SK-N-SH treated with all-trans-retinoic acid at 6 μM for 48 hours (cell line): ENCODE data around the gene TBX1.

Source experiments
- ATAC-seq: fragments of 200-7000 bp; cut with Tn5 transposase; 3 replicates; pipeline ENCODE4 v1.9.1; 2020; ENCODE audit warnings: mild to moderate bottlenecking, moderate library complexity
- ARNTL ChIP-seq: fragments of 450-650 bp; formaldehyde crosslinking; IDR thresholded peaks from 2 replicates; pipeline ENCODE4 v1.5.0; 2020; ENCODE audit warnings: low read depth, mild to moderate bottlenecking, moderate library complexity, borderline replicate concordance
- BACH2 ChIP-seq: fragments of 250-450 bp; sonication (Bioruptor Pico); IDR thresholded peaks from 2 replicates; pipeline ENCODE4 v1.9.0; 2021; ENCODE audit warnings: mild to moderate bottlenecking, borderline replicate concordance
- CSDC2 ChIP-seq: fragments of 250-450 bp; sonication (Bioruptor Pico); IDR thresholded peaks from 2 replicates; pipeline ENCODE4 v1.5.0; 2020; ENCODE audit warnings: mild to moderate bottlenecking, moderate library complexity
- ESRRG ChIP-seq: fragments of 250-450 bp; sonication (Bioruptor Pico); IDR thresholded peaks from 2 replicates; pipeline ENCODE4 v1.6.1; 2021; ENCODE audit warnings: mild to moderate bottlenecking
- GLIS3 ChIP-seq: fragments of 250-450 bp; sonication (Bioruptor Pico); IDR thresholded peaks from 2 replicates; pipeline ENCODE4 v1.5.0; 2020; ENCODE audit warnings: mild to moderate bottlenecking, moderate library complexity
- ISL1 ChIP-seq: fragments of 250-450 bp; sonication (Bioruptor Pico); IDR thresholded peaks from 2 replicates; pipeline ENCODE4 v2.1.2; 2022; ENCODE audit warnings: mild to moderate bottlenecking, moderate library complexity
- OSR1 ChIP-seq: fragments of 250-450 bp; sonication (Bioruptor Pico); IDR thresholded peaks from 2 replicates; pipeline ENCODE4 v1.8.0; 2022; ENCODE audit warnings: moderate library complexity, mild to moderate bottlenecking, inconsistent platforms
- RARB ChIP-seq: fragments of 250-450 bp; sonication (Bioruptor Pico); IDR thresholded peaks from 2 replicates; pipeline ENCODE4 v1.8.0; 2021; ENCODE audit warnings: mild to moderate bottlenecking, moderate library complexity
- SNAI2 ChIP-seq: fragments of 250-450 bp; sonication (Bioruptor Pico); IDR thresholded peaks from 2 replicates; pipeline ENCODE4 v1.5.0; 2020; ENCODE audit warnings: mild to moderate bottlenecking, moderate library complexity
- TOX ChIP-seq: fragments of 250-450 bp; sonication (Bioruptor Pico); IDR thresholded peaks from 2 replicates; pipeline ENCODE4 v1.8.0; 2021; ENCODE audit warnings: mild to moderate bottlenecking, moderate library complexity, borderline replicate concordance
- ZC3H10 ChIP-seq: fragments of 250-450 bp; sonication (Bioruptor Pico); IDR thresholded peaks from 2 replicates; pipeline ENCODE4 v1.5.1; 2021; ENCODE audit warnings: mild to moderate bottlenecking, moderate library complexity
- ZFP3 ChIP-seq: fragments of 250-450 bp; sonication (Bioruptor Pico); IDR thresholded peaks from 2 replicates; pipeline ENCODE4 v1.5.0; 2020; ENCODE audit warnings: mild to moderate bottlenecking, moderate library complexity
- ZFP30 ChIP-seq: fragments of 450-650 bp; formaldehyde crosslinking; IDR thresholded peaks from 2 replicates; pipeline ENCODE4 v1.5.0; 2022; ENCODE audit warnings: mild to moderate bottlenecking, moderate library complexity
- ZNF565 ChIP-seq: fragments of 450-650 bp; formaldehyde crosslinking; conservative IDR thresholded peaks from 2 replicates; pipeline ENCODE4 v1.5.0; 2020; ENCODE audit warnings: low read depth, mild to moderate bottlenecking, moderate library complexity
- ZNF70 ChIP-seq: fragments of 450-650 bp; formaldehyde crosslinking; IDR thresholded peaks from 2 replicates; pipeline ENCODE4 v1.5.0; 2020; ENCODE audit warnings: mild to moderate bottlenecking, moderate library complexity
- ZNF8 ChIP-seq: fragments of 450-650 bp; formaldehyde crosslinking; IDR thresholded peaks from 2 replicates; pipeline ENCODE4 v1.5.0; 2020; ENCODE audit warnings: mild to moderate bottlenecking, moderate library complexity
- TF ChIP-seq, protein P1 (sequence below): fragments of 250-450 bp; sonication (Bioruptor Pico); IDR thresholded peaks from 2 replicates; pipeline ENCODE4 v1.8.0; 2020; ENCODE audit warnings: mild to moderate bottlenecking, moderate library complexity, borderline replicate concordance
- TF ChIP-seq, protein P2 (sequence below): fragments of 250-450 bp; sonication (Bioruptor Pico); IDR thresholded peaks from 2 replicates; pipeline ENCODE4 v1.8.0; 2021; ENCODE audit warnings: low read depth, mild to moderate bottlenecking, moderate library complexity, borderline replicate concordance
- TF ChIP-seq, protein P3 (sequence below): fragments of 250-450 bp; sonication (Bioruptor Pico); IDR thresholded peaks from 2 replicates; pipeline ENCODE4 v1.5.1; 2021; ENCODE audit warnings: mild to moderate bottlenecking, moderate library complexity
- TF ChIP-seq, protein P4 (sequence below): fragments of 250-450 bp; sonication (Bioruptor Pico); IDR thresholded peaks from 2 replicates; pipeline ENCODE4 v1.5.1; 2020; ENCODE audit warnings: low read depth, mild to moderate bottlenecking, moderate library complexity

Gene TBX1

DNA sequence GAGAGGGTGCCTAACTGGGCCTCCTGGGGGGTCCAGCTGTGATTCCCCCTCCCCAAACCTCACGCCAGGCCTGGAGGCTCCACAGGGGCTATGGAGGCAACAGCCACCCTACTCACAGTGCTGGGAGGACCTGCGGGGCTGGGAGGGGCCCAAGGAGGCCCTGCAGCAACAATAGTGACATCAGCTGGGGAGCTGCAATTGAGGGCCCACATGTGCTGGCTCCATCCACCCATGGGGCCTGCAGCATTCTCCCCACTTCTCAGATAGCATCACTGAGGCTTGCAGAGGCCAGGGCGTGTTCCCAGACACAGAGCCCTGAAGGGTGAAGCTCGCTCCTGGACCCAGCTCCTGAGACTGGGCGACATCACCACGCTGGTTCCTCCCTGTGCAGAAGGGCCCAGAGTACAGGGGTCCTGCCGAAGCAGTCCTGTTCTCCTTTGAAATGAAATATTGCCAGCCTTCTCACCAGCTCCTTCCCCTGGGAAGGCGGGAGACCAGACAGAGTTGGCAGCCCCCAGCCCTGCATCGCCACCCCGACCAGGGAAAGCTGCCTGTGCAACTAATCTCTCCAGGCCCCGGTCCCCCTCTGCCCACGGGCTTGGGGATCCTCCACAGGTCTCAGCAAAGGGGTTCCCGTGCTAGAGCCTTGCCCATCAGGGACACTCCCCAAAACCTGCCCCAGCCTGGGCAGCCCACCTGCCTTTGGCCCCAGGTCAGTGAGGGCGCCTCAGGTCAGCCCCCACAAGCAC is 8.9 kb upstream of the TBX1 start:
- ATAC-seq, result no peak
- TF ChIP-seq SNAI2 (CRISPR knock-in tag) (no peak), ZFP3 (CRISPR knock-in tag) (no peak), ZFP30 (CRISPR knock-in tag) (no peak), CSDC2 (CRISPR knock-in tag) (no peak), OSR1 (CRISPR knock-in tag) (no peak), RARB (CRISPR knock-in tag) (no peak), ZNF8 (CRISPR knock-in tag) (no peak), GLIS3 (CRISPR knock-in tag) (no peak)
- TF ChIP-seq, protein P1, sequence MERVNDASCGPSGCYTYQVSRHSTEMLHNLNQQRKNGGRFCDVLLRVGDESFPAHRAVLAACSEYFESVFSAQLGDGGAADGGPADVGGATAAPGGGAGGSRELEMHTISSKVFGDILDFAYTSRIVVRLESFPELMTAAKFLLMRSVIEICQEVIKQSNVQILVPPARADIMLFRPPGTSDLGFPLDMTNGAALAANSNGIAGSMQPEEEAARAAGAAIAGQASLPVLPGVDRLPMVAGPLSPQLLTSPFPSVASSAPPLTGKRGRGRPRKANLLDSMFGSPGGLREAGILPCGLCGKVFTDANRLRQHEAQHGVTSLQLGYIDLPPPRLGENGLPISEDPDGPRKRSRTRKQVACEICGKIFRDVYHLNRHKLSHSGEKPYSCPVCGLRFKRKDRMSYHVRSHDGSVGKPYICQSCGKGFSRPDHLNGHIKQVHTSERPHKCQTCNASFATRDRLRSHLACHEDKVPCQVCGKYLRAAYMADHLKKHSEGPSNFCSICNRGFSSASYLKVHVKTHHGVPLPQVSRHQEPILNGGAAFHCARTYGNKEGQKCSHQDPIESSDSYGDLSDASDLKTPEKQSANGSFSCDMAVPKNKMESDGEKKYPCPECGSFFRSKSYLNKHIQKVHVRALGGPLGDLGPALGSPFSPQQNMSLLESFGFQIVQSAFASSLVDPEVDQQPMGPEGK (CRISPR knock-in tag), result no peak

DNA sequence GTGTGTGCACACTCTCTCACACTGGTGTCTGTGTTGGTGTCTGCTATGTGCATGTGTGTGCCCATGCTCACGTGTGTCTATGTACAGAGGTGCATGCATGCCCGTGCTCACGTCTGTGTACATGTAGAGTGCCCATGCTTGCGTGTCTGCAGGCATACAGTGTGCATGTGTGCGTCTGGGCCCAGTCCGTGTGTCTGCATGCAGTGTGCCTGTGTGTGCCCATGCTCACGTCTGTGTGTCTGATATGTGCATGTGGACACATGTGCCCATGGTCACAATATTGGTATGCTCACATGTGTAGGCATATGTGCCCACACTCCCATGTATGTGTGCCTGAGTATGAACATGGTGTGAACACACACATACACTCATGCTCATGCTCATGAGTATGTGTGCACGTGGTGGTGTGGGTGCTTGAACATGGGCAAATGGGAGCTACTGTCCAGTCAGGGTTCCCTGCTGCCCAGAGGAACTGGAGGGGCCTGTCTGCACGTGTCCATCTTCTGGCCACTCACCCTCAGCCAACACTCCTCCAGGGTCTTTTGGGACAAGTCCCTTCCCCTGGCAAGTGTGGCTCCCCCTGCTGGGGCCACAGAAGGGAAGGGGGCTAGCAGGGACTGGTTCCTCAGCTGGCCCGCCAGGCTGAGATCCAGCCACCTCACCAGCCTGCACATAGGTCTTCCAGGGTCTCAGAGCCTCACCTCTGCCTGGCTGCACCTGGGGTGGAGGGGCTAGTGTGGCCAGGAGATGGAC is 7.3 kb upstream of the TBX1 start:
- TF ChIP-seq ARNTL (no peak), GLIS3 (CRISPR knock-in tag) (no peak), ZNF565 (CRISPR knock-in tag) (no peak), CSDC2 (CRISPR knock-in tag) (no peak), ZNF70 (CRISPR knock-in tag) (no peak), ZFP3 (CRISPR knock-in tag) (no peak), ZFP30 (CRISPR knock-in tag) (no peak), SNAI2 (CRISPR knock-in tag) (no peak), ZC3H10 (CRISPR knock-in tag) (no peak), ISL1 (CRISPR knock-in tag) (no peak), RARB (CRISPR knock-in tag) (no peak), ESRRG (CRISPR knock-in tag) (no peak), TOX (CRISPR knock-in tag) (no peak), BACH2 (CRISPR knock-in tag) (no peak)
- TF ChIP-seq, protein P2, sequence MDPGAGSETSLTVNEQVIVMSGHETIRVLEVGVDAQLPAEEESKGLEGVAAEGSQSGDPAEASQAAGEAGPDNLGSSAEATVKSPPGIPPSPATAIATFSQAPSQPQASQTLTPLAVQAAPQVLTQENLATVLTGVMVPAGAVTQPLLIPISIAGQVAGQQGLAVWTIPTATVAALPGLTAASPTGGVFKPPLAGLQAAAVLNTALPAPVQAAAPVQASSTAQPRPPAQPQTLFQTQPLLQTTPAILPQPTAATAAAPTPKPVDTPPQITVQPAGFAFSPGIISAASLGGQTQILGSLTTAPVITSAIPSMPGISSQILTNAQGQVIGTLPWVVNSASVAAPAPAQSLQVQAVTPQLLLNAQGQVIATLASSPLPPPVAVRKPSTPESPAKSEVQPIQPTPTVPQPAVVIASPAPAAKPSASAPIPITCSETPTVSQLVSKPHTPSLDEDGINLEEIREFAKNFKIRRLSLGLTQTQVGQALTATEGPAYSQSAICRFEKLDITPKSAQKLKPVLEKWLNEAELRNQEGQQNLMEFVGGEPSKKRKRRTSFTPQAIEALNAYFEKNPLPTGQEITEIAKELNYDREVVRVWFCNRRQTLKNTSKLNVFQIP, result no peak
- TF ChIP-seq, protein P3, sequence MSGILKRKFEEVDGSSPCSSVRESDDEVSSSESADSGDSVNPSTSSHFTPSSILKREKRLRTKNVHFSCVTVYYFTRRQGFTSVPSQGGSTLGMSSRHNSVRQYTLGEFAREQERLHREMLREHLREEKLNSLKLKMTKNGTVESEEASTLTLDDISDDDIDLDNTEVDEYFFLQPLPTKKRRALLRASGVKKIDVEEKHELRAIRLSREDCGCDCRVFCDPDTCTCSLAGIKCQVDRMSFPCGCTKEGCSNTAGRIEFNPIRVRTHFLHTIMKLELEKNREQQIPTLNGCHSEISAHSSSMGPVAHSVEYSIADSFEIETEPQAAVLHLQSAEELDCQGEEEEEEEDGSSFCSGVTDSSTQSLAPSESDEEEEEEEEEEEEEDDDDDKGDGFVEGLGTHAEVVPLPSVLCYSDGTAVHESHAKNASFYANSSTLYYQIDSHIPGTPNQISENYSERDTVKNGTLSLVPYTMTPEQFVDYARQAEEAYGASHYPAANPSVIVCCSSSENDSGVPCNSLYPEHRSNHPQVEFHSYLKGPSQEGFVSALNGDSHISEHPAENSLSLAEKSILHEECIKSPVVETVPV (CRISPR knock-in tag), result no peak
- TF ChIP-seq, protein P4, sequence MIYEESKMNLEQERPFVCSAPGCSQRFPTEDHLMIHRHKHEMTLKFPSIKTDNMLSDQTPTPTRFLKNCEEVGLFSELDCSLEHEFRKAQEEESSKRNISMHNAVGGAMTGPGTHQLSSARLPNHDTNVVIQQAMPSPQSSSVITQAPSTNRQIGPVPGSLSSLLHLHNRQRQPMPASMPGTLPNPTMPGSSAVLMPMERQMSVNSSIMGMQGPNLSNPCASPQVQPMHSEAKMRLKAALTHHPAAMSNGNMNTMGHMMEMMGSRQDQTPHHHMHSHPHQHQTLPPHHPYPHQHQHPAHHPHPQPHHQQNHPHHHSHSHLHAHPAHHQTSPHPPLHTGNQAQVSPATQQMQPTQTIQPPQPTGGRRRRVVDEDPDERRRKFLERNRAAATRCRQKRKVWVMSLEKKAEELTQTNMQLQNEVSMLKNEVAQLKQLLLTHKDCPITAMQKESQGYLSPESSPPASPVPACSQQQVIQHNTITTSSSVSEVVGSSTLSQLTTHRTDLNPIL (CRISPR knock-in tag), result no peak
- TF ChIP-seq, protein P1 (CRISPR knock-in tag), result no peak

More for the DNA sequence above, 7.3 kb upstream of the TBX1 start:
- no peak for ATAC-seq
